ENCODE results near the gene ITLN1. TPM values are rescaled to one million over a fixed set of nuclear protein-coding genes. Genes with fewer than 3 reads are reported as not detected.

Gene ITLN1
- total and polyA plus RNA-seq, 3 donors from 2014 or later: 2.3 to 45.8 (median 8.8) TPM

GRCh38 chr1:160866001-160866694, 18.8 kb downstream of the ITLN1 start:
- Histone ChIP-seq H3K4me1 (peaks cover 6% of the 10 kb centered on the region), H3K36me3 (ENCODE audit: low read depth, missing control alignments) (no peaks in the 10 kb centered on the region), H3K27ac (no peak overlapping the region), H3K9me3 (no peaks in the 10 kb centered on the region), H3K4me3 (no peak overlapping the region), H3K27me3 (no peaks in the 10 kb centered on the region)
- TF ChIP-seq POLR2A (IDR thresholded peaks at IDR 0.05): no peak
- no peak for TF ChIP-seq CTCF (IDR thresholded peaks at IDR 0.05)
- intact Hi-C loops (cut with DNase I; ENCODE audit: low total_unique reads): no loop called here
- no peak for DNase-seq

- H3K4me3 ChIP-seq: no peak overlapping the region
Measured at GRCh38 chr1:160865337-160865736, 19.6 kb downstream of the ITLN1 start.

GRCh38 chr1:160864173-160864572, 20.8 kb downstream of the ITLN1 start:
- H3K4me1 ChIP-seq: peaks cover 6% of the 10 kb centered on the region
- H3K4me3 ChIP-seq: no peak overlapping the region
- DNase-seq: no peak
- H3K9me3 ChIP-seq: no peaks in the 10 kb centered on the region
- no peaks in the 10 kb centered on the region for H3K27me3 ChIP-seq
- WGBS, 2 donors: 44 to 54% methylated on average over 2 of the region's 2 CpGs
- H3K27ac ChIP-seq: no peak overlapping the region
- H3K36me3 ChIP-seq (ENCODE audit: low read depth, missing control alignments): no peaks in the 10 kb centered on the region
- no peak for TF ChIP-seq CTCF (IDR thresholded peaks at IDR 0.05)
- TF ChIP-seq POLR2A (IDR thresholded peaks at IDR 0.05): no peak
- intact Hi-C loops (cut with DNase I; ENCODE audit: low total_unique reads): no loop called here

More at GRCh38 chr1:160865337-160865736, 19.6 kb downstream of the ITLN1 start:
- H3K27ac ChIP-seq: no peak overlapping the region
- TF ChIP-seq CTCF (IDR thresholded peaks at IDR 0.05) (no peak), POLR2A (IDR thresholded peaks at IDR 0.05) (no peak)
- H3K36me3 ChIP-seq (ENCODE audit: low read depth, missing control alignments): no peaks in the 10 kb centered on the region
- intact Hi-C loops (cut with DNase I; ENCODE audit: low total_unique reads): no loop called here
- 94% methylated on average over 5 of the region's 5 CpGs for WGBS, 2 donors
- H3K27me3 ChIP-seq: no peaks in the 10 kb centered on the region
- DNase-seq: no peak
- H3K9me3 ChIP-seq: no peaks in the 10 kb centered on the region
- peaks cover 6% of the 10 kb centered on the region for H3K4me1 ChIP-seq

GRCh38 chr1:160863774-160864131, 21.2 kb downstream of the ITLN1 start:
- Histone ChIP-seq H3K27me3 (no peaks in the 10 kb centered on the region), H3K9me3 (no peaks in the 10 kb centered on the region), H3K4me1 (peaks cover 6% of the 10 kb centered on the region), H3K27ac (no peak overlapping the region), H3K4me3 (no peak overlapping the region), H3K36me3 (ENCODE audit: low read depth, missing control alignments) (no peaks in the 10 kb centered on the region)
- no peak for TF ChIP-seq CTCF (IDR thresholded peaks at IDR 0.05)
- no peak for TF ChIP-seq POLR2A (IDR thresholded peaks at IDR 0.05)
- DNase-seq: no peak
- WGBS, 2 donors: 74 to 87% methylated on average over 4 of the region's 4 CpGs
- intact Hi-C loops (cut with DNase I; ENCODE audit: low total_unique reads): no loop called here
